IMR-90 (cell line): ENCODE measurements around the gene EHD4. TPM values are rescaled to one million over a fixed set of nuclear protein-coding genes. Genes with fewer than 3 reads are reported as not detected.

ENCODE experiments used
- ATAC-seq: fragments of 200-7000 bp; cut with Tn5 transposase; 2 replicates; pipeline ENCODE4 v1.9.1; 2020; ENCODE audit warnings: low read depth, mild to moderate bottlenecking, moderate library complexity
- BruUV-seq: library from RNA; stranded (reverse); fragments of 400-500 nt; replicated peaks from 2 replicates; lab custom pipeline; 2021; lab: Mats Ljungman, UMichigan
- CTCF ChIA-PET: fragments of 300-600 bp; formaldehyde crosslinking; extraction: SDS; loops from one replicate; lab custom pipeline; 2021; ENCODE audit warnings: antibody characterized with exemption; lab: Yijun Ruan, JAX
- POLR2A ChIA-PET: fragments of 300-600 bp; sonication (Branson Sonifier 250); formaldehyde crosslinking; loops from one replicate; lab custom pipeline; 2022; ENCODE audit warnings: antibody characterized with exemption; ENCODE audit not compliant: unreplicated experiment; lab: Charles Lee
- DNase-seq: peaks from one replicate; pipeline ENCODE4 v3.0.0; 2013
- H2AFZ ChIP-seq: replicated peaks from 2 replicates; pipeline ENCODE3; 2013; ENCODE audit warnings: low read length, mild to moderate bottlenecking; ENCODE audit not compliant: poor library complexity
- H2AK5ac ChIP-seq: 2 replicates; pipeline ENCODE4 v1.6.1; 2013; ENCODE audit warnings: low read depth, low read length, inconsistent platforms
- H2AK9ac ChIP-seq: replicated peaks from 2 replicates; pipeline ENCODE3; 2013; ENCODE audit warnings: mild to moderate bottlenecking, low read depth, low read length, moderate library complexity; ENCODE audit not compliant: poor library complexity
- H2BK120ac ChIP-seq: 2 replicates; pipeline ENCODE4 v1.6.1; 2013; ENCODE audit warnings: low read depth, low read length, inconsistent platforms
- H2BK15ac ChIP-seq: 3 replicates; pipeline ENCODE4 v1.6.1; 2013; ENCODE audit warnings: low read depth, low read length, inconsistent platforms
- H2BK20ac ChIP-seq: 2 replicates; pipeline ENCODE4 v1.6.1; 2013; ENCODE audit warnings: low read depth, mild to moderate bottlenecking, inconsistent platforms, low read length, moderate library complexity
- H2BK5ac ChIP-seq: 2 replicates; pipeline ENCODE4 v1.6.1; 2013; ENCODE audit warnings: mild to moderate bottlenecking, low read depth, low read length, inconsistent platforms; ENCODE audit not compliant: poor library complexity, severe bottlenecking
- H3K14ac ChIP-seq: replicated peaks from 2 replicates; pipeline ENCODE4 v1.6.1; 2013; ENCODE audit warnings: low read depth, low read length, inconsistent platforms
- H3K18ac ChIP-seq: 2 replicates; pipeline ENCODE4 v1.6.1; 2013; ENCODE audit warnings: low read depth, low read length, control low read depth
- H3K23ac ChIP-seq: 2 replicates; pipeline ENCODE4 v1.6.1; 2013; ENCODE audit warnings: low read depth, low read length, inconsistent platforms
- H3K27ac ChIP-seq: 2 replicates; pipeline ENCODE4 v1.5.1; 2013; ENCODE audit warnings: mild to moderate bottlenecking, control low read depth, low read length; ENCODE audit not compliant: insufficient read depth
- H3K27me3 ChIP-seq: 2 replicates; pipeline ENCODE4 v1.6.1; 2013; ENCODE audit warnings: low read length; ENCODE audit not compliant: control insufficient read depth, insufficient read depth
- H3K36me3 ChIP-seq: 2 replicates; pipeline ENCODE4 v1.6.1; 2013; ENCODE audit warnings: low read length, mixed read lengths; ENCODE audit not compliant: control insufficient read depth, insufficient read depth
- H3K4ac ChIP-seq: 2 replicates; pipeline ENCODE4 v1.6.1; 2013; ENCODE audit warnings: low read depth, low read length, inconsistent platforms
- H3K4me1 ChIP-seq: 2 replicates; pipeline ENCODE4 v1.6.1; 2013; ENCODE audit warnings: low read length, mixed read lengths; ENCODE audit not compliant: control insufficient read depth, insufficient read depth
- H3K4me2 ChIP-seq: 2 replicates; pipeline ENCODE4 v1.6.1; 2013; ENCODE audit warnings: low read depth, mild to moderate bottlenecking, control low read depth, low read length, moderate library complexity
- H3K4me3 ChIP-seq: 2 replicates; pipeline ENCODE4 v1.5.1; 2013; ENCODE audit warnings: low read depth, mild to moderate bottlenecking, control low read depth, low read length, moderate library complexity; ENCODE audit not compliant: insufficient read depth
- H3K56ac ChIP-seq: 2 replicates; pipeline ENCODE4 v1.6.1; 2013; ENCODE audit warnings: low read length, inconsistent platforms; ENCODE audit not compliant: insufficient read depth; ENCODE audit errors: extremely low read depth
- H3K79me1 ChIP-seq, 2 experiments: 2 replicates each; pipeline ENCODE4 v1.6.1; 2013; ENCODE audit warnings: low read length in 2 of 2, inconsistent platforms in 1 of 2, low read depth in 1 of 2
- H3K9ac ChIP-seq: 2 replicates; pipeline ENCODE4 v1.6.1; 2013; ENCODE audit warnings: low read depth, low read length, control low read depth
- H3K9me1 ChIP-seq: 2 replicates; pipeline ENCODE4 v1.6.1; 2013; ENCODE audit warnings: low read length, inconsistent platforms; ENCODE audit not compliant: insufficient read depth
- H3K9me3 ChIP-seq: 2 replicates; pipeline ENCODE4 v1.6.1; 2013; ENCODE audit warnings: low read length; ENCODE audit not compliant: control insufficient read depth, insufficient read depth
- H4K20me1 ChIP-seq: 2 replicates; pipeline ENCODE4 v1.6.1; 2013; ENCODE audit warnings: low read length, inconsistent platforms; ENCODE audit not compliant: insufficient read depth
- H4K5ac ChIP-seq: 2 replicates; pipeline ENCODE4 v1.6.1; 2013; ENCODE audit warnings: mild to moderate bottlenecking, low read depth, low read length, control low read depth
- H4K8ac ChIP-seq, 2 experiments: 2 replicates each; pipeline ENCODE4 v1.6.1; 2013; ENCODE audit warnings: low read depth in 2 of 2, low read length in 2 of 2, control low read depth in 1 of 2, inconsistent platforms in 1 of 2
- H4K91ac ChIP-seq: 2 replicates; pipeline ENCODE4 v1.6.1; 2013; ENCODE audit warnings: low read depth, low read length, inconsistent platforms; ENCODE audit not compliant: insufficient read depth
- RAD21 ChIP-seq: IDR thresholded peaks from 2 replicates; pipeline ENCODE4 v1.6.1; 2012; ENCODE audit warnings: low read length, improper control_type of control experiment
- WGBS, 2 experiments: methylation state at CpG; one replicate each; pipeline versions ENCODE4 v1.1.5 to v1.1.7; 2013; ENCODE audit warnings: missing lambda C conversion rate in 2 of 2; ENCODE audit not compliant: insufficient read length in 1 of 2; ENCODE audit errors: extremely low coverage in 2 of 2; 5-methylcytosine and 5-hydroxymethylcytosine counted together
- dilution Hi-C: fragments of 300-500 bp; cut with HindIII; formaldehyde crosslinking; loops from one replicate; pipeline ENCODE4 v1.14.3; 2018; ENCODE audit warnings: low sequenced_read_pairs; ENCODE audit not compliant: unreplicated experiment
- in situ Hi-C: fragments of 300-500 bp; cut with MboI; formaldehyde crosslinking; loops from 3 replicates; pipeline ENCODE4 v1.14.3; 2019; ENCODE audit warnings: low sequenced_read_pairs, inconsistent platforms, mixed read lengths
- intact Hi-C: fragments of 100-400 bp; cut with micrococcal nuclease; formaldehyde crosslinking; loops from 2 replicates; pipeline ENCODE4 v1.10.0; 2022
- polyA plus RNA-seq, 3 experiments: library from polyadenylated mRNA; depleted of rRNA; stranded (reverse); fragments of >200 nt; gene quantifications; 2 replicates each; pipeline ENCODE4 v1.2.3, GENCODE V29; 2012; ENCODE audit warnings: low replicate concordance in 1 of 3
- total RNA-seq: library from RNA; depleted of rRNA; stranded (reverse); fragments of >200 nt; gene quantifications from 2 replicates; pipeline ENCODE4 v1.2.3, GENCODE V29; 2012
- TF ChIP-seq, protein P1 (sequence below): conservative IDR thresholded peaks from 2 replicates; pipeline ENCODE4 v1.5.1; 2012; ENCODE audit warnings: mild to moderate bottlenecking, low read depth, low read length, improper control_type of control experiment

The EHD4 gene
- total and polyA plus RNA-seq, 2 of the 4 experiments (the other 2 are of a cell fraction) = 21.0 to 29.0 TPM

GRCh38 chr15:41966920-41967465 lies 5.4 kb downstream of the EHD4 start:
- Histone ChIP-seq H4K20me1 (peaks cover 11% of the 10 kb centered on the region; the same call in 1 of the 2 replicates), H2BK20ac (no peak overlapping the region), H4K91ac (no peak overlapping the region), H3K36me3 (no peaks in the 10 kb centered on the region), H3K79me1 (peaks cover 43 to 69% of the 10 kb centered on the region in 2 experiments), H2AFZ (no peak overlapping the region), H3K9me1 (peaks cover 15% of the 10 kb centered on the region), H3K27me3 (no peaks in the 10 kb centered on the region), H4K5ac (no peak overlapping the region), H3K9ac (no peak overlapping the region), H3K56ac (no peak overlapping the region), H3K4ac (no peak overlapping the region), H3K23ac (no peak overlapping the region; the same call in 1 of the 2 replicates), H3K27ac (no peak overlapping the region), H2AK5ac (no peak overlapping the region; the same call in 1 of the 2 replicates), H2AK9ac (no peak overlapping the region), H4K8ac (no peak overlapping the region; a peak in 1 of 4 replicates), H3K4me1 (peaks cover 11% of the 10 kb centered on the region), H3K9me3 (no peaks in the 10 kb centered on the region), H3K4me3 (no peak overlapping the region), H2BK15ac (no peak overlapping the region), H3K4me2 (no peak overlapping the region), H3K18ac (no peak overlapping the region), H2BK120ac (no peak overlapping the region), H2BK5ac (no peak overlapping the region), H3K14ac (no peak overlapping the region)
- ChIA-PET POLR2A (no interaction called here), CTCF (interaction anchor here (0.7 kb wide), 1 partner anchor 271 kb away, joined by 3 read pairs; no protein-coding TSS in a partner anchor)
- dilution Hi-C loops (no loop called here), in situ Hi-C loops (no loop called here), intact Hi-C loops (no loop called here)
- DNase-seq = no peak
- ATAC-seq = no peak
- WGBS, 2 experiments = 100% methylated on average over 1 of the region's 3 CpGs; no CpG with 5 or more reads in 1 of the 2 experiments
- TF ChIP-seq, protein P1, sequence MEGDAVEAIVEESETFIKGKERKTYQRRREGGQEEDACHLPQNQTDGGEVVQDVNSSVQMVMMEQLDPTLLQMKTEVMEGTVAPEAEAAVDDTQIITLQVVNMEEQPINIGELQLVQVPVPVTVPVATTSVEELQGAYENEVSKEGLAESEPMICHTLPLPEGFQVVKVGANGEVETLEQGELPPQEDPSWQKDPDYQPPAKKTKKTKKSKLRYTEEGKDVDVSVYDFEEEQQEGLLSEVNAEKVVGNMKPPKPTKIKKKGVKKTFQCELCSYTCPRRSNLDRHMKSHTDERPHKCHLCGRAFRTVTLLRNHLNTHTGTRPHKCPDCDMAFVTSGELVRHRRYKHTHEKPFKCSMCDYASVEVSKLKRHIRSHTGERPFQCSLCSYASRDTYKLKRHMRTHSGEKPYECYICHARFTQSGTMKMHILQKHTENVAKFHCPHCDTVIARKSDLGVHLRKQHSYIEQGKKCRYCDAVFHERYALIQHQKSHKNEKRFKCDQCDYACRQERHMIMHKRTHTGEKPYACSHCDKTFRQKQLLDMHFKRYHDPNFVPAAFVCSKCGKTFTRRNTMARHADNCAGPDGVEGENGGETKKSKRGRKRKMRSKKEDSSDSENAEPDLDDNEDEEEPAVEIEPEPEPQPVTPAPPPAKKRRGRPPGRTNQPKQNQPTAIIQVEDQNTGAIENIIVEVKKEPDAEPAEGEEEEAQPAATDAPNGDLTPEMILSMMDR = no peak
- no peak for TF ChIP-seq RAD21
- no TSS peak for BruUV-seq
